ENCODE measurements around the gene LINC00632.

Gene LINC00632

DNA sequence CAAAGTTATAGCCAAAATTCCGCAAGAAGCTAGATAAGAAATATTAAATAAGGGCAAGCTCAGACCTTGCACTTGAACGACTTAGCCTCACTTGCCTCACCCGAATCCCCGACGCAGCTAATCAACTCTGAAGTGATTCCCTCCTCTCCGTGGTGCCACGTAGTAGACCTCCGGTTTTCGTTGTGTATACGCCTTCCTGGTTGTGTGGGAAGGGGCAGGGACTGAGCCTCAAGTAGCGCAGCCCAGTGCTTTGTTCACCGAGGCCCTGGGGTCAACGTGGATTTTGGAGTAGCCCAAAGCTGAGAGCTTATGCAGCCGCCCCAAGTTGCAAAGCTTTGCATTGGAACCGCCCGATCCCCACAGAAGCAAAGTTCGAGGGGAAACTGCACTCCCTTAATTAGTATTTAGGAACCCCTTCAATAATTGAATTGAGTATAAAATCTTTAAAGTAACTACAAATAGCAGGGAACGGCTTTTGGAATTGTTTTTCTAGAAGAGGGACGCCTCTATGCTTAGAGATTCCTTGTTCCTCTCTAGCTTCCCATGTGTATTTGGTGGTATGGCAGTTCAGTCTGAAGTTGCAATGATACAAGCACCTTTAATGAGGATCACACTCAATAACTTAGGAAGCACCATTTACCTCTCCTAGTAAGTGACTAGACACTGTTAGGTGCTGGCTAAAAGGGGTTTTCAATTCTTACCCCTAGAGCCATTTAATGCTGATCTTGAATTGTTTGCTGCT is 55.7 kb downstream of the LINC00632 start:
- no peak for DNase-seq

DNA sequence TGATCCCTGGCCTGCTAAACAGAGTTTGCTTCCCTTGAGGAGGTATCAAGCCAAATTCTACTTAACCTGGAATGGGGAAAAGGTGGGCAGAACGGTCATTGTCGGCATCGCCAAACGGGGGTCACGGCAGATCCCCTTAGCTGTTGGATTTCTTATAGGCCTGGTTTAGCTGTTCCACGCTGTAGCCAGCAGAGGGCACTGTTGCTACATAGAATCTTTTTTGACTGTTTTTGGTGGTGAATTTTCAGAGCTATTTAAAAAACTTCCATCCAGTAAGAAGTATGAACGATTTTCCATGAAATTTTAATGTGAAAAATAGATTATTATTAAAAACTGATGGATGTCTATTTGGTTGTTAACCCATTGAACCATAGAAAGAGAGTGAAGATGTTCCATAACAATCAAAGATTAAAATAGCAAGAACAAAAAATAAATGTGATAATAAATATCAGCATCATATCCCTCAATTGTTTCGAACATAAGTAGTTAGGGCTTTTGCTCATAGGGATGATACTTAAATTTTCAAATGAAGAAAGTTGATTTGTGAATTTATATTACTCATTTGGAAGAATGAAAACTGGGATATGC is 56.6 kb downstream of the LINC00632 start:
- DNase-seq, result peak; percentile 2 to 37

DNA sequence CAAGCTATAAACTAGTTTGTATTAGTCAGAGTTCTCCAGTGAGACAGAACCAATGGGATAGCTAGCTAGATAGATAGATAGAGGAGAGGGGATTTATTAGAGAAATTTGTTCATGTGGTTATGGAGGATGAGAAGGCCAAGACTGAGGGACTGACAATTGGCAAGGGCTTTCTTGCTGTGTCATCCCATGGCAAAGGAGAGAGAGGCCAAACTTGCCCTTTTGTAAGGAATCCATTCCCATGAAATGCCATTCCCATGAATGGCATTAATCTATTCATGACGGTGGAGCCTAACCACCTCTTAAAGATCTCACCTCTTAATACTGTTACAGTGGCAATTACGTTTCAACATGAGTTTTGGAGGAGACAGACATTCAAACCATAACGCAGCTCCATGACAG is 58.1 kb downstream of the LINC00632 start:
- no peak for DNase-seq

GRCh38 chrX:140775211-140775610 is 65.7 kb downstream of the LINC00632 start:
- no peak for DNase-seq

- no peak for DNase-seq
Measured at GRCh38 chrX:140776320-140776719, 66.8 kb downstream of the LINC00632 start.

GRCh38 chrX:140794642-140795041 is 85.1 kb downstream of the LINC00632 start:
- no peak for DNase-seq

- no peak for DNase-seq
Measured at GRCh38 chrX:140799216-140799615, 89.7 kb downstream of the LINC00632 start.

DNA sequence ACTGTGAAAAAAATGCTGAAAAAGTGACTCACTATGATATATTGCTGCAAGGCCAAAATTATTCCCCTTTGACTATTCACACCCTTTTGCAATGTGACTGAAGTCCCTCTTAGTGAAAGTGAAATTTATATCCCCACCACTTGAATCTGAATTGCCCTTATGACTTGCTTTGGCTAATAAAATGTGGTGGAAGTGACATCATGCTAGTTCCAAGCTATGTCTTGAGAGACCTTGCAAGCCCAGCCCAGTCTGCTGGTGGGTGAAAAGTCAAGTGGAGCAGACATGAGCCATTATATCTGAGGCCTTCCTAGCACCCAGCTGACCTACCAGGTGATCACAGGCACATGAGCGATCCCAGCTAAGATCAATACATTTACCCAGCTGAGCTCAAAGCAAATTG is 94.7 kb downstream of the LINC00632 start:
- DNase-seq, result no peak

GRCh38 chrX:140815868-140816267 is 106.3 kb downstream of the LINC00632 start:
- no peak for DNase-seq

DNA sequence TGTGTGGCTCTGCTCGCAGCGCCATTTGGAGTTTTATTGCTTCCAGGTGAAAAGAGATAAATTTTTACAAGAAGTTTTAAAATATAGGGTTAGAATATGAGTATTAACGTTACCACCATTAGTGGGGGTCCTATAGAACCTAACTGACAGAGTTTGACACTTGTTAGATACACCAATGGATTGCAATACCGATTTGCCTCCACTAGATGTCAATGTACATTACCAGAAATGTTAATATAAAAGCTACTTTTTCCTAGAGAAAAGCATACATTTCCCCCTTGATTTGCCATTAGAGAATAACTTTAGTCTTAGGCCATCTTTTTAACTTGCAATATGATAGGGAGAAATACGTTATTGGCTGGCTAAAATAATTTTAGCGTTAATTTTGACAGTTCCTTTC is 108.4 kb downstream of the LINC00632 start:
- no peak for DNase-seq

DNA sequence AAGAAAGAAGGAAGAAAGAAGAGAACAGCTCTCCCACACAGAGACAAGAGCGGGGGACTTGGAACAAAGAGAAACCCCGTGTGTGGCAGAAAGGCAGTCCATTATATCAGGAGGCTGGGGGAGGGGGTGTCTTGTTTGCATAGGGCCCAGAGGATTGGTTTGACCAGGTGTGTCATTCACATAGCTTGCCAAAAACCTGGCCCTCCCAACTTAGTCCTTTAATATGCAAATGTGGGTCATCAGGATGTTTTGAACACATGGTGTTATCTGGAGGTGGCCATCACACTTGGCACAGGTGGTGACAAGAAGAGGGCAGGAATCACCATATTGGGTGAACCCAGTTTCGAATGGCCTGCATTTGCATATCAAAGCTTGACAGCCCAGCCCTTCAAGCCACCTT is 111.7 kb downstream of the LINC00632 start:
- no peak for DNase-seq

GRCh38 chrX:140822184-140822583 is 112.6 kb downstream of the LINC00632 start:
- DNase-seq, result no peak

DNA sequence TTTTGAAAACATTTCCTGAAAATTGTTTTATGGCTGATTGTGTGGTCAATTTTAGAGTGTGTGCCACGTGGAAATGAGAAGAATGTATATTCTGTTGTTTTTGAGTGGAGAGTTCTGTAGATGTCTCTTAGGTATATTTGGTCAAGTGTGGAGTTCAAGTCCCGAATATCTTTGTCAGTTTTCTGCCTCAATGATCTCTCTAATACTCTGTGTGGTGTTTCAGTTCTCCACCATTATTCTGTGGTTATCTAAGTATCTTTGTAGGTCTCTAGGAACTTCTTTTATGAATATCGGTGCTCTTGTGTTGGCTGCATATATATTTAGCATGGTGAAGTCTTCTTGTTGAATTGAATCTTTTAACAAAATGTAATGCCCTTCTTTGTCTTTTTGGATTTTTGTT is 113.3 kb downstream of the LINC00632 start:
- DNase-seq, result no peak

DNA sequence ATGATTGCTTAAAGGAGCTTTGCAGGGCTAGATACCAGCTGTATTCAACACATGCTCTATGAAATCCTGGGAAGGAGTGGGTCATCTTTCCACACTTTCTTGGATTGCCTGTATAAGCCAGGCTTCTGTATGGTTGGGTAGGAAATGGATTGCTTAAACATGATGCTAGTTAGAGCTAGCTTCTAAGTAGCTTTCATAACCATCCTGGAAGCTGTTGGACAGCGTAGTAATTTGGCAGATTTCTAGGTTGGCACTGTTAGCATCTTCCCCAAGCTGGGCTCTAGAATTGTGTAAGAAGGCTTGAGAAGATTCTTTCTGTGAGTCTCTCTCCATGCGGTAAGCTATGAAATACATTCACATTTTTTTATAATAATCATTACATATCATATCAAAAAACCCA is 127.3 kb downstream of the LINC00632 start:
- DNase-seq, result no peak
